GM23248 (cell line): Measurements from ENCODE around the gene SIAH3. TPM values are rescaled to one million over a fixed set of nuclear protein-coding genes. Genes with fewer than 3 reads are reported as not detected.

Experiments used
- DNase-seq: peaks from one replicate; pipeline ENCODE4 v3.0.0-alpha.2; 2015
- H2AFZ ChIP-seq: fragments of 200-600 bp; sonication (generic); 2 replicates; pipeline ENCODE4 v1.6.1; 2016; ENCODE audit warnings: antibody characterized with exemption
- H3F3A ChIP-seq: fragments of 200-600 bp; sonication (generic); 2 replicates; pipeline ENCODE4 v1.6.1; 2016; ENCODE audit warnings: mild to moderate bottlenecking, antibody characterized with exemption, mixed run types; ENCODE audit not compliant: insufficient read depth
- H3K27ac ChIP-seq: fragments of 200-600 bp; sonication (generic); 2 replicates; pipeline ENCODE4 v1.5.1; 2016; ENCODE audit warnings: mild to moderate bottlenecking
- H3K27me3 ChIP-seq: fragments of 200-600 bp; sonication (generic); replicated peaks from 2 replicates; pipeline ENCODE4 v1.6.1; 2016; ENCODE audit warnings: mild to moderate bottlenecking; ENCODE audit not compliant: insufficient read depth
- H3K36me3 ChIP-seq: fragments of 200-600 bp; sonication (generic); 2 replicates; pipeline ENCODE4 v1.6.1; 2016; ENCODE audit warnings: low read depth, mild to moderate bottlenecking
- H3K4me1 ChIP-seq: fragments of 200-600 bp; sonication (generic); 2 replicates; pipeline ENCODE4 v1.6.1; 2016; ENCODE audit warnings: mild to moderate bottlenecking; ENCODE audit not compliant: insufficient read depth
- H3K4me2 ChIP-seq: fragments of 200-600 bp; sonication (generic); one replicate; pipeline ENCODE4 v1.6.1; 2016; ENCODE audit warnings: mild to moderate bottlenecking; ENCODE audit not compliant: unreplicated experiment
- H3K4me3 ChIP-seq: fragments of 200-600 bp; sonication (generic); 2 replicates; pipeline ENCODE4 v1.5.1; 2016; ENCODE audit warnings: mild to moderate bottlenecking
- H3K79me2 ChIP-seq: fragments of 200-600 bp; sonication (generic); 2 replicates; pipeline ENCODE4 v1.6.1; 2016; ENCODE audit warnings: mild to moderate bottlenecking; ENCODE audit not compliant: insufficient read depth
- H3K9ac ChIP-seq: fragments of 200-600 bp; sonication (generic); 2 replicates; pipeline ENCODE4 v1.6.1; 2016; ENCODE audit warnings: mild to moderate bottlenecking
- H3K9me2 ChIP-seq: fragments of 200-600 bp; sonication (generic); 2 replicates; pipeline ENCODE4 v1.6.1; 2016; ENCODE audit warnings: mixed run types, mild to moderate bottlenecking, moderate library complexity; ENCODE audit not compliant: insufficient read depth
- H3K9me3 ChIP-seq: fragments of 200-600 bp; sonication (generic); one replicate; pipeline ENCODE4 v1.6.1; 2017; ENCODE audit warnings: low read depth
- H4K20me1 ChIP-seq: fragments of 200-600 bp; sonication (generic); 2 replicates; pipeline ENCODE4 v1.6.0; 2016; ENCODE audit not compliant: insufficient read depth
- EZH2 ChIP-seq: fragments of 200-600 bp; sonication (generic); IDR thresholded peaks from 2 replicates; pipeline ENCODE4 v1.6.1; 2018; ENCODE audit warnings: antibody characterized with exemption, mild to moderate bottlenecking; ENCODE audit not compliant: insufficient read depth, poor library complexity, severe bottlenecking
- EZH2phosphoT487 ChIP-seq: fragments of 200-600 bp; sonication (generic); IDR thresholded peaks from 2 replicates; pipeline ENCODE4 v1.6.1; 2018; ENCODE audit warnings: antibody characterized with exemption, moderate library complexity, mild to moderate bottlenecking, low read depth; ENCODE audit not compliant: insufficient read depth
- WGBS, 2 experiments: methylation state at CpG; one replicate each; pipeline ENCODE4 v1.1.6; 2015 to 2017; ENCODE audit warnings: low lambda C conversion rate in 2 of 2, low coverage in 1 of 2; ENCODE audit errors: missing lambda C conversion rate in 2 of 2; 5-methylcytosine and 5-hydroxymethylcytosine counted together
- in situ Hi-C: fragments of 300-500 bp; cut with MboI; formaldehyde crosslinking; loops from 2 replicates; pipeline ENCODE4 v1.15.0; 2020
- polyA plus RNA-seq: library from polyadenylated mRNA; unstranded; fragments of >200 nt; fragmentation: Nextera tagmentation; extraction: Ambion mirVana; gene quantifications from 2 replicates; pipeline ENCODE4 v1.2.1, GENCODE V29; 2016
- total RNA-seq: library from RNA; depleted of rRNA; stranded (reverse); fragments of >200 nt; shearing (Covaris generic); gene quantifications from 2 replicates; pipeline ENCODE4 v1.2.3, GENCODE V29; 2014

SIAH3 gene
- total and polyA plus RNA-seq, 2 experiments from 2014 or later: not detected

- no peak overlapping the region for H3K27ac ChIP-seq
- no peak overlapping the region for H3K4me2 ChIP-seq
- H3K36me3 ChIP-seq: no peaks in the 10 kb centered on the region
- no peak overlapping the region for H3K4me3 ChIP-seq
- H4K20me1 ChIP-seq: no peaks in the 10 kb centered on the region
- no peak overlapping the region for H2AFZ ChIP-seq
- DNase-seq: no peak
- whole genome bisulfite sequencing, 2 experiments: 31 to 38% methylated on average over 5 of the region's 5 CpGs
- no peaks in the 10 kb centered on the region for H3F3A ChIP-seq
- TF ChIP-seq EZH2 (no peak), EZH2phosphoT487 (no peak)
- no peaks in the 10 kb centered on the region for H3K79me2 ChIP-seq
- H3K4me1 ChIP-seq: no peaks in the 10 kb centered on the region
- peaks cover 39% of the 10 kb centered on the region for H3K27me3 ChIP-seq
- H3K9me3 ChIP-seq: no peaks in the 10 kb centered on the region
- in situ Hi-C loops: no loop called here
- no peaks in the 10 kb centered on the region for H3K9me2 ChIP-seq
- no peak overlapping the region for H3K9ac ChIP-seq
Observed at GRCh38 chr13:45860240-45860639, 8.7 kb upstream of the SIAH3 start.

DNA sequence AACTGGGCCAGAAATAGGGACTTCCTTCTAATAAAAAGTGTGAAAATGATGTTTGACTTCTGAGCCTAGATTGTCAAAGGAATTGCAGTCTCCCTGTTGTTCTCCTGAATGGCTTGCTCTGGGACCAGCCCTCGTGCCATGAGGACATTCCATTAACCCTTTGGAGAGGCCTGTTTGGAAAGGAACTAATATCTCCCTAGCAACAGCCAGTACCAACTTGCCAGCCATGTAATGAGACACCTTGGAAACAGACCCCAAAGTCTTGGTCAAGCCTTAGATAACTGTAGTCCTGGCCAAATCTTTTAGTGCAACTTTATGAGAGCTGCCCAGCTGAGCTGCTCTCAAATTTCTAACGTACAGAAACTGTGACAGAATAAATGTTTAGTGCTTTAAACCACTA, 8.2 kb upstream of the SIAH3 start:
- Histone ChIP-seq H3K9me2 (no peaks in the 10 kb centered on the region), H3F3A (no peaks in the 10 kb centered on the region), H3K9me3 (no peaks in the 10 kb centered on the region), H3K27ac (no peak overlapping the region), H3K4me2 (no peak overlapping the region), H4K20me1 (no peaks in the 10 kb centered on the region), H3K4me1 (no peaks in the 10 kb centered on the region), H2AFZ (no peak overlapping the region), H3K4me3 (no peak overlapping the region), H3K27me3 (peaks cover 41% of the 10 kb centered on the region), H3K9ac (no peak overlapping the region), H3K79me2 (no peaks in the 10 kb centered on the region), H3K36me3 (no peaks in the 10 kb centered on the region)
- WGBS, 2 experiments: 3 to 4% methylated on average over 2 of the region's 2 CpGs
- DNase-seq: no peak
- in situ Hi-C loops: no loop called here
- TF ChIP-seq EZH2phosphoT487 (no peak), EZH2 (no peak)

DNA sequence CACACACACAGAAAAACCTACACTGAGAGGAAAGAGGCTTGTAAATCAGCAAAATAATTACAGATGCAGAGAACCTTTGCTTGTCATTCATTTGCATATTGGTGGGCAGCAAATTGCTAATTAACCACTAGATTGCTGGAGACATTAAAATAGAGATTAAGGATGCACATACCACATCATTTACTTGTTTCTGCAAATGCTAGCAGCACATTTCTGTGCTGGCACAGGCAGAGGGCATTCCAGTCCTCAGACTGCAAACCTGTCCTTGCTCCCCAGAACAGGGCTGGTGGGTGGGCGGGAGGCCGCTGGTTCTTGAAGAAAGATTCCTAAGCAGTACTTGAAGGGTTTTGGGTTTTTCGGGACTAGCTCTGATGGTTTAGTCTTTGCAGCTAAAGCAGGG, 941 bp upstream of the SIAH3 start:
- Histone ChIP-seq H3K4me1 (no peaks in the 10 kb centered on the region), H3K79me2 (no peaks in the 10 kb centered on the region), H4K20me1 (no peaks in the 10 kb centered on the region), H2AFZ (no peak overlapping the region), H3K36me3 (no peaks in the 10 kb centered on the region), H3K9ac (no peak overlapping the region), H3K27ac (no peak overlapping the region), H3F3A (no peaks in the 10 kb centered on the region), H3K4me2 (no peak overlapping the region), H3K9me3 (no peaks in the 10 kb centered on the region), H3K9me2 (no peaks in the 10 kb centered on the region), H3K4me3 (no peak overlapping the region), H3K27me3 (peaks cover 70% of the 10 kb centered on the region)
- DNase-seq: no peak
- in situ Hi-C loops: no loop called here
- TF ChIP-seq EZH2phosphoT487 (no peak), EZH2 (no peak)
- 64 to 69% methylated on average over 3 of the region's 3 CpGs for WGBS, 2 experiments

DNA sequence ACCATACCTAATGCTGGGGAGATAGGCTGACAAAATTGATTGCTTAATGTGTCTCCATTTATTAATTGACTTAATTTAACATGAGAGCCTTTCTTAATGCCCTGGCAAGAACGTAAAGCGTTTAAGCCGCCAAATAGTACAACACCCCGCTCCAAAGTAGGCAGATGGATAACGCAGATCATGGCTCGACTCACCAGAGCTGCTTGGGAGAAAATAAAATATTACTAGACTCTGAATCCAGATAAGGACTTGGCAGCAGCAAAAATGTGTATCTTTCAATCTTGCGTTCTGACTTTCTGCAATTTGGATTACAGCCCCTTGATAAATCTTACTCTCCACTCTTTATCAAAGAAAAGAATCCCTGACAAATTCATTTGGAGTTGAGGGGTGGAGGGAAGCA, 403 bp upstream of the SIAH3 start:
- H3K27me3 ChIP-seq: peaks cover 70% of the 10 kb centered on the region
- in situ Hi-C loops: no loop called here
- WGBS, 2 experiments: 51 to 53% methylated on average over 7 of the region's 7 CpGs
- no peaks in the 10 kb centered on the region for H3K9me3 ChIP-seq
- TF ChIP-seq EZH2phosphoT487 (no peak), EZH2 (no peak)
- no peaks in the 10 kb centered on the region for H3F3A ChIP-seq
- no peaks in the 10 kb centered on the region for H4K20me1 ChIP-seq
- no peaks in the 10 kb centered on the region for H3K4me1 ChIP-seq
- no peak overlapping the region for H3K27ac ChIP-seq
- H3K9me2 ChIP-seq: no peaks in the 10 kb centered on the region
- H2AFZ ChIP-seq: no peak overlapping the region
- no peak overlapping the region for H3K4me2 ChIP-seq
- H3K9ac ChIP-seq: no peak overlapping the region
- no peak overlapping the region for H3K4me3 ChIP-seq
- no peak for DNase-seq
- no peaks in the 10 kb centered on the region for H3K79me2 ChIP-seq
- no peaks in the 10 kb centered on the region for H3K36me3 ChIP-seq

- Histone ChIP-seq H2AFZ (no peak overlapping the region), H3K79me2 (no peaks in the 10 kb centered on the region), H3K27ac (no peak overlapping the region), H3K4me1 (no peaks in the 10 kb centered on the region), H3K27me3 (peaks cover 68% of the 10 kb centered on the region), H3K36me3 (no peaks in the 10 kb centered on the region), H3K9ac (no peak overlapping the region), H3F3A (no peaks in the 10 kb centered on the region), H3K4me2 (no peak overlapping the region), H3K9me2 (no peaks in the 10 kb centered on the region), H3K4me3 (no peak overlapping the region), H3K9me3 (no peaks in the 10 kb centered on the region), H4K20me1 (no peaks in the 10 kb centered on the region)
- in situ Hi-C loops: no loop called here
- WGBS, 2 experiments: 45% methylated on average over 15 to 16 of the region's 16 CpGs
- TF ChIP-seq EZH2 (no peak), EZH2phosphoT487 (no peak)
- no peak for DNase-seq
Observed at GRCh38 chr13:45850027-45850613, 1.4 kb downstream of the SIAH3 start.
